NOMO-1 treated with dmso at 0.1 percent for 144 hours (cell line): ENCODE results near the gene ZDHHC14.
"Not testable (repeated sequence)": the region's sequence is repeated elsewhere in the genome, so short reads cannot be mapped to it uniquely, and the experiment has no call there.

Experiments
- DNase-seq: peaks from one replicate; lab custom pipeline; 2025; ENCODE audit not compliant: unreplicated experiment; lab: John Stamatoyannopoulos, UW

The ZDHHC14 gene

GRCh38 chr6:157550114-157550989 lies 169.4 kb downstream of the ZDHHC14 start:
- DNase-seq, result no peak

GRCh38 chr6:157551041-157551832 lies 170.2 kb downstream of the ZDHHC14 start:
- no peak for DNase-seq

GRCh38 chr6:157552081-157552747 lies 171.2 kb downstream of the ZDHHC14 start:
- no peak for DNase-seq

- no peak for DNase-seq
Observed at GRCh38 chr6:157552820-157553485, 172.0 kb downstream of the ZDHHC14 start.

- no peak for DNase-seq
Observed at GRCh38 chr6:157554747-157555146, 173.8 kb downstream of the ZDHHC14 start.

- no peak for DNase-seq
Observed at GRCh38 chr6:157555455-157556143, 174.6 kb downstream of the ZDHHC14 start.

GRCh38 chr6:157556144-157556645 lies 175.2 kb downstream of the ZDHHC14 start:
- DNase-seq, result no peak

- no peak for DNase-seq
Observed at GRCh38 chr6:157556671-157557430, 175.9 kb downstream of the ZDHHC14 start.

- no peak for DNase-seq
Observed at GRCh38 chr6:157557559-157557958, 176.6 kb downstream of the ZDHHC14 start.

- DNase-seq, result no peak
Observed at GRCh38 chr6:157558049-157558448, 177.1 kb downstream of the ZDHHC14 start.

- no peak for DNase-seq
Observed at GRCh38 chr6:157558487-157559200, 177.7 kb downstream of the ZDHHC14 start.

- DNase-seq, result no peak
Observed at GRCh38 chr6:157559201-157559756, 178.3 kb downstream of the ZDHHC14 start.

GRCh38 chr6:157560063-157560462 lies 179.1 kb downstream of the ZDHHC14 start:
- DNase-seq, result not testable (repeated sequence)

GRCh38 chr6:157560691-157561413 lies 179.9 kb downstream of the ZDHHC14 start:
- DNase-seq, result no peak

GRCh38 chr6:157561414-157561790 lies 180.4 kb downstream of the ZDHHC14 start:
- DNase-seq, result no peak

GRCh38 chr6:157561929-157562810 lies 181.2 kb downstream of the ZDHHC14 start:
- no peak for DNase-seq

GRCh38 chr6:157562997-157563396 lies 182.0 kb downstream of the ZDHHC14 start:
- DNase-seq, result no peak
